CD4-positive, CD25-positive, alpha-beta regulatory T cell (primary cell): Measurements from ENCODE around the gene GPR146. TPM values are rescaled to one million over a fixed set of nuclear protein-coding genes. Genes with fewer than 3 reads are reported as not detected.
A peak's percentile ranks its signal among the peaks of the same experiment; 100 is the strongest.

Source experiments
- ATAC-seq, 2 donors: fragments of 150-1000 bp; cut with Tn5 transposase; one replicate each; pipeline ENCODE4 v1.10.0; 2021; ENCODE audit warnings: low read depth in 2 of 2, moderate number of reproducible peaks in 2 of 2, moderate library complexity in 1 of 2
- DNase-seq, 3 donors: peaks; one replicate each; pipeline versions ENCODE4 v3.0.0 to v3.0.0-alpha.2; 2012 to 2022; ENCODE audit warnings: mixed read lengths in 1 of 3
- H3K27ac ChIP-seq: one replicate; pipeline ENCODE4 v1.7.0; 2013; ENCODE audit warnings: mild to moderate bottlenecking, low read length; ENCODE audit not compliant: insufficient read depth, poor library complexity, severe bottlenecking
- H3K27me3 ChIP-seq: one replicate; pipeline ENCODE4 v1.7.0; 2013; ENCODE audit warnings: low read length; ENCODE audit not compliant: control insufficient read depth, insufficient read depth
- H3K36me3 ChIP-seq: one replicate; pipeline ENCODE4 v1.7.0; 2013; ENCODE audit warnings: mild to moderate bottlenecking, low read length, moderate library complexity; ENCODE audit not compliant: control insufficient read depth, insufficient read depth
- H3K4me1 ChIP-seq: 2 replicates; pipeline ENCODE4 v1.7.0; 2013; ENCODE audit warnings: mild to moderate bottlenecking, low read length; ENCODE audit not compliant: insufficient read depth, control insufficient read depth, poor library complexity, severe bottlenecking
- H3K4me3 ChIP-seq: one replicate; pipeline ENCODE4 v1.7.0; 2013; ENCODE audit warnings: low read depth, mild to moderate bottlenecking, low read length, moderate library complexity
- H3K9me3 ChIP-seq, 2 experiments: 1 replicate in 1 of 2; 2 replicates in 1 of 2; pipeline ENCODE4 v1.7.0; 2013; ENCODE audit warnings: low read length in 2 of 2, mild to moderate bottlenecking in 1 of 2, moderate library complexity in 1 of 2; ENCODE audit not compliant: control insufficient read depth in 2 of 2
- H3K27ac Mint-ChIP-seq, 3 donors: one replicate each; pipeline ENCODE4 v1.8.0; 2020 to 2022; ENCODE audit warnings: mild to moderate bottlenecking in 3 of 3, mixed read lengths in 3 of 3, moderate library complexity in 2 of 3
- H3K27me3 Mint-ChIP-seq: one replicate; pipeline ENCODE4 v1.8.0; 2022; ENCODE audit warnings: mild to moderate bottlenecking, mixed read lengths
- H3K36me3 Mint-ChIP-seq: one replicate; pipeline ENCODE4 v1.8.0; 2020; ENCODE audit warnings: mixed read lengths
- H3K4me1 Mint-ChIP-seq, 4 donors: one replicate each; pipeline ENCODE4 v1.8.0; 2020 to 2022; ENCODE audit warnings: mixed read lengths in 4 of 4, mild to moderate bottlenecking in 1 of 4
- H3K4me3 Mint-ChIP-seq, 4 donors: one replicate each; pipeline ENCODE4 v1.8.0; 2020 to 2022; ENCODE audit warnings: mild to moderate bottlenecking in 4 of 4, mixed read lengths in 4 of 4, moderate library complexity in 3 of 4
- H3K9me3 Mint-ChIP-seq, 7 donors: one replicate each; pipeline ENCODE4 v1.8.0; 2020 to 2022; ENCODE audit warnings: mixed read lengths in 7 of 7, mild to moderate bottlenecking in 3 of 7, moderate library complexity in 2 of 7
- polyA plus RNA-seq, 4 donors: library from polyadenylated mRNA; unstranded; fragments of 300-500 nt; fragmentation: Illumina TruSeq; gene quantifications; one replicate each; pipeline ENCODE4 v1.2.3, GENCODE V29; 2021
- total RNA-seq: library from RNA; stranded (reverse); gene quantifications from one replicate; pipeline ENCODE4 v1.2.3, GENCODE V29; 2022

The GPR146 gene
- total and polyA plus RNA-seq, 5 donors from 2014 or later: 14.1 to 26.4 (median 21.3) TPM

DNA sequence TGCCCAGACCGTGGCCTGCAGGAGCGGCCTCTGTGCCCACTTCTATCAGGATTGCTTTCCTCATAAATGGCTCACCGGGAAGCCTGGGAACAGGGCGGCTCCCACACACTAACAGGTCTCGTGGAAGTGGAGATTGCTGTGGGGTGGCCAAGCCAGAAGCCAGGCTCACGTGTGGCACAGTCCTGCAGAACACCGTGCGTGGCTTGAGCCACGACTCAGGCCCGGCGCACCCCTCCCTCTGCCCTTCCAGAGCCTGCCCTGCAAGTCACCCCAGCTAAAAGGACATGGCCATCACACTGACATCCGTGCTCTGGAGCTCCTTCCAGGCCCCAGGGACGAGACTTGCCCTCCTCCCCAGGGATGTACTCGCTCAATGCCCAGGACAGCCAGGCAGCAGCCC lies 50.5 kb downstream of the GPR146 start:
- Histone ChIP-seq H3K27ac (no peak overlapping the region), H3K4me3 (no peak overlapping the region), H3K27me3 (no peaks in the 10 kb centered on the region), H3K36me3 (no peaks in the 10 kb centered on the region), H3K4me1 (no peaks in the 10 kb centered on the region), H3K9me3 (no peaks in the 10 kb centered on the region)
- Mint-ChIP-seq H3K27ac (no peak overlapping the region), H3K4me3 (no peak overlapping the region), H3K4me1 (no peaks in the 10 kb centered on the region), H3K9me3 (peaks cover 0 to 3% (median 0%) of the 10 kb centered on the region in 7 donors), H3K36me3 (peaks cover 13% of the 10 kb centered on the region), H3K27me3 (no peaks in the 10 kb centered on the region)
- no peak for ATAC-seq
- DNase-seq: no peak

DNA sequence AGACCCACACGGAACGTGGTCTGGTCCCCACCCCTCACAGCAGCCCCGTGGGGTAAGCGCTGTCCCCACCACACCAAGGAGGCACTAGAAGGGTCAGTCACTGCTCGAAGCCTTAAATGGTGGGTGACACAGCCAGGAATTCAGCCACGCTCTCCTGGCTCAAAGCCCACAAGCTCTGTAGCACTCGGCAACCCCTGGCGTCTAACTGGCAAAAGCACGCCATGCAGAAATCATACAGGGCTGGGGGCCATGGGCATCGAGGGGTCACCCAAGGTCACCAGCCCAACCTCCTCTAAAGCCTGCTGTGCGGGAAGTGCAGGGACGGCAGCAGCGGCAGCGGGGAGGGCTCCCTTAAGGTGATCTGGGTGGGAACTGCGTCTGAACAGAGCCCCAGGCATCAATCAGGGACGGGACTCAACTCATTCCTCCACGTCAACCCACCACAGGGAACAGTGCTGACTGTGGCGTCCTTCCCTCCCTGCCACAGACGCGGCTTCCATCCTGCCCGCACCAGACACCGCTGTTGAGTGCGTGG lies 51.3 kb downstream of the GPR146 start:
- no peaks in the 10 kb centered on the region for H3K4me1 Mint-ChIP-seq
- H3K27ac ChIP-seq: no peak overlapping the region
- H3K27me3 ChIP-seq: no peaks in the 10 kb centered on the region
- H3K27ac Mint-ChIP-seq: no peak overlapping the region
- H3K4me1 ChIP-seq: no peaks in the 10 kb centered on the region
- no peaks in the 10 kb centered on the region for H3K9me3 ChIP-seq
- no peaks in the 10 kb centered on the region for H3K27me3 Mint-ChIP-seq
- H3K36me3 Mint-ChIP-seq: peaks cover 13% of the 10 kb centered on the region
- peaks cover 0 to 3% (median 0%) of the 10 kb centered on the region in 7 donors for H3K9me3 Mint-ChIP-seq
- DNase-seq: no peak
- H3K4me3 ChIP-seq: no peak overlapping the region
- no peak for ATAC-seq
- no peaks in the 10 kb centered on the region for H3K36me3 ChIP-seq
- H3K4me3 Mint-ChIP-seq: no peak overlapping the region

- Mint-ChIP-seq H3K4me1 (no peaks in the 10 kb centered on the region), H3K27me3 (no peaks in the 10 kb centered on the region), H3K27ac (no peak overlapping the region), H3K36me3 (peaks cover 13% of the 10 kb centered on the region), H3K9me3 (peaks cover 0 to 3% (median 0%) of the 10 kb centered on the region in 7 donors), H3K4me3 (no peak overlapping the region)
- Histone ChIP-seq H3K27ac (no peak overlapping the region), H3K9me3 (no peaks in the 10 kb centered on the region), H3K27me3 (no peaks in the 10 kb centered on the region), H3K4me3 (no peak overlapping the region), H3K4me1 (no peaks in the 10 kb centered on the region), H3K36me3 (no peaks in the 10 kb centered on the region)
- no peak for ATAC-seq
- no peak for DNase-seq
Observed at GRCh38 chr7:1096156-1097119, 52.1 kb downstream of the GPR146 start.

DNA sequence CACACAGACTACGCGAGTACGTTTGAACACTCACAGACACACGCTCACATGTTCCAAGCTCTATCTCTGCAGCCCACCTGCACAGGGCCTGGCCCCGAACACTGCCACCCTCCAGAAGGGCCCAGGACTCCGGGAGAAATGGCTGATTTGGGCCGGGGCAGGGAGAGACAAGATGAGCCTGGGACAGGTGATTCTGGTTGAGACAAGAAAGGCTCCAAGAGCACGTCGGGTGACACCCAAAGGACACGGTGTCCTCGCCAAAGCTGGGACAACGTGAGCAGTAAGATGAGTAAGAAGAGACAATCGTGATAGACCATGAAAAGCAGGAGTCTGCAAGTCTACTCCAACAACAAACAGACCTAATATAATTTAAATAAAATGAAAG lies 52.8 kb downstream of the GPR146 start:
- Histone ChIP-seq H3K36me3 (no peaks in the 10 kb centered on the region), H3K4me3 (no peak overlapping the region), H3K9me3 (no peaks in the 10 kb centered on the region), H3K27ac (no peak overlapping the region), H3K4me1 (no peaks in the 10 kb centered on the region), H3K27me3 (no peaks in the 10 kb centered on the region)
- no peak for DNase-seq
- H3K27me3 Mint-ChIP-seq: no peaks in the 10 kb centered on the region
- ATAC-seq: no peak
- H3K9me3 Mint-ChIP-seq: peaks cover 0 to 3% (median 0%) of the 10 kb centered on the region in 7 donors
- peaks cover 0 to 2% (median under 1%) of the 10 kb centered on the region in 4 donors for H3K4me1 Mint-ChIP-seq
- no peak overlapping the region for H3K27ac Mint-ChIP-seq
- no peak overlapping the region for H3K4me3 Mint-ChIP-seq
- H3K36me3 Mint-ChIP-seq: peaks cover 13% of the 10 kb centered on the region

DNA sequence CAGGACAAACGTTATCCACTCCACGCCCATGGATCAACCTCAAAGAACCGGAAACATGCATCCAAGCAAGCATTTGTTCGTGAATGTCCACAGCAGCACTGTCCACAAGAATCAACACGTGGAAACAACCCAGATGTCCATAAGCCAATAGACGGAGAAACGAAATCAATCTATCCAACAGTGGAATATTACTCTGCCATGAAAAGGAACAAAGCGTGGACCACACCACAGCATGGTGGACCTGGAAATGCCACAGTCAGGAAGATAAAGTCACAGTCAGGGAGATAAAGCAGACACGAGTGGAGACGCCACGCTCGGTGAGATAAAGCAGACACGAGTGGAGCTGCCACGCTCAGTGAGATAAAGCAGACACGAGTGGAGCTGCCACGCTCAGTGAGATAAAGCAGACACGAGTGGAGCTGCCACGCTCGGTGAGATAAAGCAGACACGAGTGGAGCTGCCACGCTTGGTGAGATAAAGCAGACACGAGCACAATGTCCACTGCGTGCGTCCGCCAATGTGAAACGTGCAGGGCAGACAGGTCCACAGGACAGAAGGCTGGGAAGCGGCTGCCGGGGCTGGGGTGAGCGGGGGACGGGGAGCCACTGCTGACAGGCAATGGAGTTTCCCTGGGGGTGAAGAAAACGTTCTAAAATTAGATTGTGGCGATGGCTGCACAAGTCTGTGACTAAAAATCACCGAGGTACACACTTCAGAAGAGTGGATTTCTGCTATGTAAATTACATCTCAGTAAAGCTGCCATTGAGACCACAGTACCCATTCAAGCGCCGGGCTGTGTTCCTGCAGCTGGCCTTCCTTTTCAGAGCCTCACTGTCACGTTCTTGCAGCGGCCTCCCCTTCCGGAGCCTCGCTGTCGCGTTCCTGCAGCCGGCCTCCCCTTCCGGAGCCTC lies 54.2 kb downstream of the GPR146 start:
- Mint-ChIP-seq H3K4me1 (peaks cover 3 to 7% (median 5%) of the 10 kb centered on the region in 4 donors), H3K27ac (peak overlapping the region in 1 of 3 donors; percentile 26), H3K36me3 (peaks cover 10% of the 10 kb centered on the region), H3K9me3 (peaks cover 0 to 3% (median 0%) of the 10 kb centered on the region in 7 donors), H3K27me3 (no peaks in the 10 kb centered on the region), H3K4me3 (no peak overlapping the region)
- H3K4me1 ChIP-seq: peaks cover 6% of the 10 kb centered on the region
- no peak for ATAC-seq
- no peaks in the 10 kb centered on the region for H3K36me3 ChIP-seq
- no peak overlapping the region for H3K27ac ChIP-seq
- no peaks in the 10 kb centered on the region for H3K9me3 ChIP-seq
- H3K4me3 ChIP-seq: no peak overlapping the region
- no peak for DNase-seq
- no peaks in the 10 kb centered on the region for H3K27me3 ChIP-seq

DNA sequence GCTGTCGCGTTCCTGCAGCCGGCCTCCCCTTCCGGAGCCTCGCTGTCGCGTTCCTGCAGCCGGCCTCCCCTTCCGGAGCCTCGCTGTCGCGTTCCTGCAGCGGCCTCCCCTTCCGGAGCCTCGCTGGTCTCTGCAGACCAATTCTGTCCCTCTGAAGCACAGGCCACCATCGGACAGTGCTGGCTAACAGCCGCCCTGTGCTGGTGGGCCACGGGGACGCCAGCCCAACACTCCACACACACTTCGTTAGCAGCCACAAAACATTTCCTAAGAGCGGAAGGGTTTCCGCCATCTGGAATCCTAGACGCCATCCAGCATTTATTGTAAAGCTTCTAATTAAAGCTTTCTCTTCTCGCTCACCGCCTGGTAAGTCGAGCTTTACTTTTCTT lies 54.8 kb downstream of the GPR146 start:
- H3K4me3 ChIP-seq: no peak overlapping the region
- Mint-ChIP-seq H3K9me3 (peaks cover 0 to 3% (median 0%) of the 10 kb centered on the region in 7 donors), H3K27me3 (no peaks in the 10 kb centered on the region), H3K27ac (no peak overlapping the region), H3K36me3 (peaks cover 10% of the 10 kb centered on the region), H3K4me1 (peaks cover 4 to 9% (median 5%) of the 10 kb centered on the region in 4 donors), H3K4me3 (no peak overlapping the region)
- H3K9me3 ChIP-seq: no peaks in the 10 kb centered on the region
- H3K27me3 ChIP-seq: no peaks in the 10 kb centered on the region
- peaks cover 6% of the 10 kb centered on the region for H3K4me1 ChIP-seq
- H3K36me3 ChIP-seq: no peaks in the 10 kb centered on the region
- H3K27ac ChIP-seq: no peak overlapping the region
- no peak for DNase-seq
- no peak for ATAC-seq

- H3K27ac Mint-ChIP-seq: no peak overlapping the region
- peaks cover 6% of the 10 kb centered on the region for H3K4me1 ChIP-seq
- H3K36me3 Mint-ChIP-seq: peaks cover 10% of the 10 kb centered on the region
Observed at GRCh38 chr7:1099637-1100036, 55.3 kb downstream of the GPR146 start.

More at GRCh38 chr7:1099637-1100036, 55.3 kb downstream of the GPR146 start:
- ATAC-seq (no peak), DNase-seq (no peak)
- H3K27me3 Mint-ChIP-seq: no peaks in the 10 kb centered on the region
- H3K4me3 Mint-ChIP-seq: no peak overlapping the region
- H3K36me3 ChIP-seq: no peaks in the 10 kb centered on the region
- H3K9me3 Mint-ChIP-seq: peaks cover 0 to 3% (median 0%) of the 10 kb centered on the region in 7 donors
- no peaks in the 10 kb centered on the region for H3K9me3 ChIP-seq
- no peak overlapping the region for H3K4me3 ChIP-seq
- no peaks in the 10 kb centered on the region for H3K27me3 ChIP-seq
- H3K27ac ChIP-seq: no peak overlapping the region
- peaks cover 4 to 10% (median 6%) of the 10 kb centered on the region in 4 donors for H3K4me1 Mint-ChIP-seq
